ENCODE data around the gene ERP29.
A peak's percentile ranks its signal among the peaks of the same experiment; 100 is the strongest.

ERP29 gene

GRCh38 chr12:112012775-112013600 is at the start of gene ERP29, which contains the start of gene TMEM116:
TSS of gene ERP29 (plus strand) at chr12:112013426. CDS start at chr12:112013466, 40 bp downstream.
TSS of gene TMEM116 (minus strand) at chr12:112013165. CDS start at chr12:112005270, 7,895 bp downstream.
- Histone ChIP-seq H3K9ac (ENCODE audit: low read length in 2 of 2) (peak within 1 kb of the TSS; percentile 98), H3K9me3 (ENCODE audit: control insufficient read depth in 2 of 2, low read length in 2 of 2) (no peaks in the 10 kb centered on the region), H3K27me3 (ENCODE audit: control insufficient read depth in 1 of 2, insufficient read depth in 2 of 2, low read length in 2 of 2) (no peaks in the 10 kb centered on the region), H3K36me3 (ENCODE audit: control insufficient read depth in 2 of 2, insufficient read depth in 2 of 2, low read length in 2 of 2) (peaks cover under 1 to 3% of the 10 kb centered on the region in 2 donors), H3K4me1 (ENCODE audit: control insufficient read depth, insufficient read depth, low read length) (peaks cover 18% of the 10 kb centered on the region), H3K4me3 (ENCODE audit: low read length in 2 of 2) (peak within 1 kb of the TSS; percentile 88 to 97), H3K27ac (ENCODE audit: low read length) (peak within 1 kb of the TSS; percentile 99)

- H3K9ac ChIP-seq (ENCODE audit: low read length in 2 of 2): no peak overlapping the region
- H3K27me3 ChIP-seq (ENCODE audit: control insufficient read depth in 1 of 2, insufficient read depth in 2 of 2, low read length in 2 of 2): no peaks in the 10 kb centered on the region
- no peaks in the 10 kb centered on the region for H3K36me3 ChIP-seq (ENCODE audit: control insufficient read depth in 2 of 2, insufficient read depth in 2 of 2, low read length in 2 of 2)
- H3K4me3 ChIP-seq (ENCODE audit: low read length in 2 of 2): no peak overlapping the region
- no peaks in the 10 kb centered on the region for H3K9me3 ChIP-seq (ENCODE audit: control insufficient read depth in 2 of 2, low read length in 2 of 2)
- H3K27ac ChIP-seq (ENCODE audit: low read length): no peak overlapping the region
- no peaks in the 10 kb centered on the region for H3K4me1 ChIP-seq (ENCODE audit: control insufficient read depth, insufficient read depth, low read length)
Measured at GRCh38 chr12:111964935-111965334, 48.3 kb upstream of the ERP29 start.

GRCh38 chr12:111971800-111972199 is 41.4 kb upstream of the ERP29 start:
- no peak overlapping the region for H3K4me3 ChIP-seq (ENCODE audit: low read length in 2 of 2)
- H3K27me3 ChIP-seq (ENCODE audit: control insufficient read depth in 1 of 2, insufficient read depth in 2 of 2, low read length in 2 of 2): no peaks in the 10 kb centered on the region
- no peaks in the 10 kb centered on the region for H3K4me1 ChIP-seq (ENCODE audit: control insufficient read depth, insufficient read depth, low read length)
- no peak overlapping the region for H3K9ac ChIP-seq (ENCODE audit: low read length in 2 of 2)
- H3K27ac ChIP-seq (ENCODE audit: low read length): no peak overlapping the region
- peaks cover 0 to 4% of the 10 kb centered on the region in 2 donors for H3K9me3 ChIP-seq (ENCODE audit: control insufficient read depth in 2 of 2, low read length in 2 of 2)
- no peaks in the 10 kb centered on the region for H3K36me3 ChIP-seq (ENCODE audit: control insufficient read depth in 2 of 2, insufficient read depth in 2 of 2, low read length in 2 of 2)

- no peaks in the 10 kb centered on the region for H3K36me3 ChIP-seq (ENCODE audit: control insufficient read depth in 2 of 2, insufficient read depth in 2 of 2, low read length in 2 of 2)
- H3K27me3 ChIP-seq (ENCODE audit: control insufficient read depth in 1 of 2, insufficient read depth in 2 of 2, low read length in 2 of 2): no peaks in the 10 kb centered on the region
- no peak overlapping the region for H3K9ac ChIP-seq (ENCODE audit: low read length in 2 of 2)
- no peak overlapping the region for H3K4me3 ChIP-seq (ENCODE audit: low read length in 2 of 2)
- H3K4me1 ChIP-seq (ENCODE audit: control insufficient read depth, insufficient read depth, low read length): no peaks in the 10 kb centered on the region
- H3K27ac ChIP-seq (ENCODE audit: low read length): no peak overlapping the region
- peaks cover 0 to 4% of the 10 kb centered on the region in 2 donors for H3K9me3 ChIP-seq (ENCODE audit: control insufficient read depth in 2 of 2, low read length in 2 of 2)
Measured at GRCh38 chr12:111975161-111975931, 37.9 kb upstream of the ERP29 start.

GRCh38 chr12:111976291-111976690 is 36.9 kb upstream of the ERP29 start:
- Histone ChIP-seq H3K9ac (ENCODE audit: low read length in 2 of 2) (no peak overlapping the region), H3K36me3 (ENCODE audit: control insufficient read depth in 2 of 2, insufficient read depth in 2 of 2, low read length in 2 of 2) (no peaks in the 10 kb centered on the region), H3K4me3 (ENCODE audit: low read length in 2 of 2) (no peak overlapping the region), H3K4me1 (ENCODE audit: control insufficient read depth, insufficient read depth, low read length) (no peaks in the 10 kb centered on the region), H3K9me3 (ENCODE audit: control insufficient read depth in 2 of 2, low read length in 2 of 2) (no peaks in the 10 kb centered on the region), H3K27ac (ENCODE audit: low read length) (no peak overlapping the region), H3K27me3 (ENCODE audit: control insufficient read depth in 1 of 2, insufficient read depth in 2 of 2, low read length in 2 of 2) (no peaks in the 10 kb centered on the region)

- H3K4me3 ChIP-seq (ENCODE audit: low read length in 2 of 2): no peak overlapping the region
- no peak overlapping the region for H3K27ac ChIP-seq (ENCODE audit: low read length)
- no peaks in the 10 kb centered on the region for H3K36me3 ChIP-seq (ENCODE audit: control insufficient read depth in 2 of 2, insufficient read depth in 2 of 2, low read length in 2 of 2)
- no peaks in the 10 kb centered on the region for H3K27me3 ChIP-seq (ENCODE audit: control insufficient read depth in 1 of 2, insufficient read depth in 2 of 2, low read length in 2 of 2)
- H3K9ac ChIP-seq (ENCODE audit: low read length in 2 of 2): no peak overlapping the region
- no peaks in the 10 kb centered on the region for H3K9me3 ChIP-seq (ENCODE audit: control insufficient read depth in 2 of 2, low read length in 2 of 2)
- no peaks in the 10 kb centered on the region for H3K4me1 ChIP-seq (ENCODE audit: control insufficient read depth, insufficient read depth, low read length)
Measured at GRCh38 chr12:111976860-111977259, 36.4 kb upstream of the ERP29 start.

GRCh38 chr12:111978545-111978944 is 34.7 kb upstream of the ERP29 start:
- Histone ChIP-seq H3K9ac (ENCODE audit: low read length in 2 of 2) (no peak overlapping the region), H3K27ac (ENCODE audit: low read length) (no peak overlapping the region), H3K27me3 (ENCODE audit: control insufficient read depth in 1 of 2, insufficient read depth in 2 of 2, low read length in 2 of 2) (no peaks in the 10 kb centered on the region), H3K4me1 (ENCODE audit: control insufficient read depth, insufficient read depth, low read length) (no peaks in the 10 kb centered on the region), H3K4me3 (ENCODE audit: low read length in 2 of 2) (no peak overlapping the region), H3K36me3 (ENCODE audit: control insufficient read depth in 2 of 2, insufficient read depth in 2 of 2, low read length in 2 of 2) (no peaks in the 10 kb centered on the region), H3K9me3 (ENCODE audit: control insufficient read depth in 2 of 2, low read length in 2 of 2) (no peaks in the 10 kb centered on the region)

GRCh38 chr12:111980598-111980997 is 32.6 kb upstream of the ERP29 start:
- Histone ChIP-seq H3K4me1 (ENCODE audit: control insufficient read depth, insufficient read depth, low read length) (no peaks in the 10 kb centered on the region), H3K9ac (ENCODE audit: low read length in 2 of 2) (no peak overlapping the region), H3K27ac (ENCODE audit: low read length) (no peak overlapping the region), H3K27me3 (ENCODE audit: control insufficient read depth in 1 of 2, insufficient read depth in 2 of 2, low read length in 2 of 2) (no peaks in the 10 kb centered on the region), H3K36me3 (ENCODE audit: control insufficient read depth in 2 of 2, insufficient read depth in 2 of 2, low read length in 2 of 2) (no peaks in the 10 kb centered on the region), H3K4me3 (ENCODE audit: low read length in 2 of 2) (no peak overlapping the region), H3K9me3 (ENCODE audit: control insufficient read depth in 2 of 2, low read length in 2 of 2) (no peaks in the 10 kb centered on the region)

GRCh38 chr12:111981987-111982386 is 31.2 kb upstream of the ERP29 start:
- no peaks in the 10 kb centered on the region for H3K4me1 ChIP-seq (ENCODE audit: control insufficient read depth, insufficient read depth, low read length)
- no peak overlapping the region for H3K4me3 ChIP-seq (ENCODE audit: low read length in 2 of 2)
- no peak overlapping the region for H3K27ac ChIP-seq (ENCODE audit: low read length)
- no peaks in the 10 kb centered on the region for H3K36me3 ChIP-seq (ENCODE audit: control insufficient read depth in 2 of 2, insufficient read depth in 2 of 2, low read length in 2 of 2)
- H3K9ac ChIP-seq (ENCODE audit: low read length in 2 of 2): no peak overlapping the region
- no peaks in the 10 kb centered on the region for H3K27me3 ChIP-seq (ENCODE audit: control insufficient read depth in 1 of 2, insufficient read depth in 2 of 2, low read length in 2 of 2)
- H3K9me3 ChIP-seq (ENCODE audit: control insufficient read depth in 2 of 2, low read length in 2 of 2): no peaks in the 10 kb centered on the region

GRCh38 chr12:111984820-111985219 is 28.4 kb upstream of the ERP29 start:
- Histone ChIP-seq H3K9me3 (ENCODE audit: control insufficient read depth in 2 of 2, low read length in 2 of 2) (no peaks in the 10 kb centered on the region), H3K27me3 (ENCODE audit: control insufficient read depth in 1 of 2, insufficient read depth in 2 of 2, low read length in 2 of 2) (no peaks in the 10 kb centered on the region), H3K36me3 (ENCODE audit: control insufficient read depth in 2 of 2, insufficient read depth in 2 of 2, low read length in 2 of 2) (peaks cover 0 to 5% of the 10 kb centered on the region in 2 donors), H3K4me1 (ENCODE audit: control insufficient read depth, insufficient read depth, low read length) (no peaks in the 10 kb centered on the region), H3K27ac (ENCODE audit: low read length) (no peak overlapping the region), H3K4me3 (ENCODE audit: low read length in 2 of 2) (no peak overlapping the region), H3K9ac (ENCODE audit: low read length in 2 of 2) (no peak overlapping the region)

All from stomach smooth muscle (tissue), 2 donors.